ENCODE measurements around the gene CASP2. TPM values are rescaled to one million over a fixed set of nuclear protein-coding genes. Genes with fewer than 3 reads are reported as not detected.

The CASP2 gene
- total RNA-seq, 6 donors from 2014 or later = 9.1 to 34.8 (median 24.3) TPM

GRCh38 chr7:143354965-143355364 is 66.8 kb downstream of the CASP2 start:
- Histone ChIP-seq H3K36me3 (no peaks in the 10 kb centered on the region), H3K27ac (no peak overlapping the region), H3K9me3 (no peaks in the 10 kb centered on the region), H3K4me3 (no peak overlapping the region), H3K27me3 (no peaks in the 10 kb centered on the region), H3K4me1 (no peaks in the 10 kb centered on the region)
- ATAC-seq (ENCODE audit: low FRiP score in 2 of 2) = peak; percentile 9 to 49
- DNase-seq = peak in 1 of 2 donors; percentile 66
- WGBS, 2 donors = 61 to 70% methylated on average over 7 to 8 of the region's 8 CpGs
- no peak for TF ChIP-seq POLR2AphosphoS5 (IDR thresholded peaks at IDR 0.05)
- no peak for TF ChIP-seq EP300 (IDR thresholded peaks at IDR 0.05)
- TF ChIP-seq POLR2A (IDR thresholded peaks at IDR 0.05) = no peak
- no peak for TF ChIP-seq CTCF (IDR thresholded peaks at IDR 0.05)

GRCh38 chr7:143355450-143356385 is 67.6 kb downstream of the CASP2 start:
- no peaks in the 10 kb centered on the region for H3K27me3 ChIP-seq
- no peaks in the 10 kb centered on the region for H3K4me1 ChIP-seq
- H3K9me3 ChIP-seq = no peaks in the 10 kb centered on the region
- H3K4me3 ChIP-seq = no peak overlapping the region
- no peaks in the 10 kb centered on the region for H3K36me3 ChIP-seq
- ATAC-seq (ENCODE audit: low FRiP score in 2 of 2) (no peak), DNase-seq (no peak)
- H3K27ac ChIP-seq = no peak overlapping the region
- WGBS, 2 donors = 85 to 87% methylated on average over 16 of the region's 16 CpGs
- TF ChIP-seq POLR2A (IDR thresholded peaks at IDR 0.05) = no peak
- TF ChIP-seq CTCF (IDR thresholded peaks at IDR 0.05) = no peak
- TF ChIP-seq POLR2AphosphoS5 (IDR thresholded peaks at IDR 0.05) = no peak
- TF ChIP-seq EP300 (IDR thresholded peaks at IDR 0.05) = no peak

- no peak for DNase-seq
- WGBS, 2 donors = 84 to 91% methylated on average over 10 to 13 of the region's 13 CpGs
These were observed 68.4 kb downstream of the CASP2 start for GRCh38 chr7:143356414-143357050.

More at GRCh38 chr7:143356414-143357050, 68.4 kb downstream of the CASP2 start:
- TF ChIP-seq POLR2AphosphoS5 (IDR thresholded peaks at IDR 0.05) (no peak), POLR2A (IDR thresholded peaks at IDR 0.05) (no peak), CTCF (IDR thresholded peaks at IDR 0.05) (no peak), EP300 (IDR thresholded peaks at IDR 0.05) (no peak)
- Histone ChIP-seq H3K4me1 (peaks cover under 1 to 5% (median 4%) of the 10 kb centered on the region in 4 donors), H3K4me3 (no peak overlapping the region), H3K36me3 (no peaks in the 10 kb centered on the region), H3K27ac (no peak overlapping the region), H3K9me3 (no peaks in the 10 kb centered on the region), H3K27me3 (peaks cover 0 to 8% (median 3%) of the 10 kb centered on the region in 4 donors)
- ATAC-seq (ENCODE audit: low FRiP score in 2 of 2) = no peak

Small RNA genes within 50 kb of the gene (small RNA-seq; reads per million reads assigned to genes)
- 0 reads per million in 4 donors for gene RN7SL481P
- 0 reads per million in 4 donors for gene RN7SL535P

Other genes with a start within 250 kb of the CASP2 start
- gene OR6V1, start 236.0 kb upstream of the CASP2 start, total RNA-seq = not detected
- 10 to 100 TPM in 1 of 6 donors, under 1 TPM in 1, not detected in 4; 0.77 to 23.0 TPM for gene PIP, start 156.3 kb upstream of the CASP2 start, total RNA-seq
- not detected for gene TAS2R39, start 104.9 kb upstream of the CASP2 start, total RNA-seq
- gene TAS2R40, start 66.3 kb upstream of the CASP2 start, total RNA-seq = not detected
- 100 to 1,000 TPM; 140 to 194 (median 158) TPM for gene GSTK1, start 24.9 kb upstream of the CASP2 start, total RNA-seq
- 10 to 100 TPM; 13.6 to 52.7 (median 33.0) TPM for gene TMEM139, start 3.4 kb upstream of the CASP2 start, total RNA-seq
- under 1 TPM in 1 of 6 donors, not detected in 5; 0.10 TPM for gene CLCN1, start 27.8 kb downstream of the CASP2 start, total RNA-seq
- gene FAM131B, start 74.4 kb downstream of the CASP2 start, total RNA-seq = 1 to 10 TPM in 1 of 6 donors, under 1 TPM in 4, not detected in 1; 0.59 to 5.7 (median 0.67) TPM
- 100 to 1,000 TPM in 5 of 6 donors, 10 to 100 TPM in 1; 44.6 to 345 (median 222) TPM for gene ZYX, start 93.0 kb downstream of the CASP2 start, total RNA-seq
- gene EPHA1, start 120.5 kb downstream of the CASP2 start, total RNA-seq = 10 to 100 TPM in 4 of 6 donors, 1 to 10 TPM in 2; 5.3 to 18.9 (median 13.0) TPM
- 1 to 10 TPM in 2 of 6 donors, under 1 TPM in 1, not detected in 3; 0.83 to 3.1 (median 1.2) TPM for gene TAS2R60, start 155.1 kb downstream of the CASP2 start, total RNA-seq
- gene TAS2R41, start 189.5 kb downstream of the CASP2 start, total RNA-seq = under 1 TPM in 2 of 6 donors, not detected in 4; 0.46 to 0.54 TPM